NCI-H1417 treated with DMSO at 0.1 percent for 48 hours (cell line): ENCODE data around the gene ABCG8.

Experiments used
- DNase-seq: peaks from one replicate; lab custom pipeline; 2025; lab: John Stamatoyannopoulos, UW

ABCG8 gene

GRCh38 chr2:43826305-43827250, 12.2 kb upstream of the ABCG8 start:
- no peak for DNase-seq

GRCh38 chr2:43831543-43832294, 7.1 kb upstream of the ABCG8 start:
- DNase-seq, result no peak

GRCh38 chr2:43832457-43832856, 6.3 kb upstream of the ABCG8 start:
- no peak for DNase-seq

GRCh38 chr2:43837033-43837432, 1.7 kb upstream of the ABCG8 start:
- DNase-seq, result no peak

GRCh38 chr2:43837831-43838559, 776 bp upstream of the ABCG8 start:
- no peak for DNase-seq

GRCh38 chr2:43839776-43840564, 1.2 kb downstream of the ABCG8 start:
- no peak for DNase-seq

GRCh38 chr2:43840965-43841364, 2.2 kb downstream of the ABCG8 start:
- no peak for DNase-seq

- no peak for DNase-seq
Observed at GRCh38 chr2:43841949-43842865, 3.4 kb downstream of the ABCG8 start.

- DNase-seq, result no peak
Observed at GRCh38 chr2:43842866-43843226, 4.1 kb downstream of the ABCG8 start.

GRCh38 chr2:43845181-43845580, 6.4 kb downstream of the ABCG8 start:
- DNase-seq, result no peak

- DNase-seq, result no peak
Observed at GRCh38 chr2:43846140-43846793, 7.5 kb downstream of the ABCG8 start.

- DNase-seq, result no peak
Observed at GRCh38 chr2:43848214-43848613, 9.4 kb downstream of the ABCG8 start.

GRCh38 chr2:43851011-43851980, 12.5 kb downstream of the ABCG8 start:
- DNase-seq, result no peak

GRCh38 chr2:43852196-43852730, 13.5 kb downstream of the ABCG8 start:
- DNase-seq, result no peak

- DNase-seq, result no peak
Observed at GRCh38 chr2:43853141-43854081, 14.6 kb downstream of the ABCG8 start.

GRCh38 chr2:43854671-43855070, 15.9 kb downstream of the ABCG8 start:
- DNase-seq, result no peak

GRCh38 chr2:43855292-43855691, 16.5 kb downstream of the ABCG8 start:
- DNase-seq, result no peak
